Measurements from ENCODE around the gene DNAH14. TPM values are rescaled to one million over a fixed set of nuclear protein-coding genes. Genes with fewer than 3 reads are reported as not detected.
A peak's percentile ranks its signal among the peaks of the same experiment; 100 is the strongest.
"Not testable (repeated sequence)": the region's sequence is repeated elsewhere in the genome, so short reads cannot be mapped to it uniquely, and the experiment has no call there.

DNAH14 gene
- total and polyA plus RNA-seq, 4 donors = 16.4 to 54.0 (median 33.9) TPM

DNA sequence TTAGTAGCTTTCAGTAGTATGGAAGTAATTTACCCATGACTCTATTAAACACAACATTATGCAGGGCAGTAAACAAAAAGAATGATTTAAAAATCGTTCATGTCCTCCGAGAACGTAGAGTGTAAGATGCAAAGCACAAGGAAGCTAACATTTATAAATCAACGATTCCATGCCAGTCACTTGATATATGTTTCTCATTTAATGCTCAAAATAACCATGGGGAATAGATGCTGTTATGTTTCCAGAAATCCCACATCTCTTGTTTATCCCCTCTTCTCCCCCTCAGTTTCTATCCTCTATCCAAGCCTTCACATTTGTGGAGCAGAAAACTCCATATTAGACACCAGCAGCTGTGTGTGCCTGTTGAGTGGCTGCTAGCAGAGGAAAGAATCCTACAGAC lies 445.5 kb downstream of the DNAH14 start:
- Histone ChIP-seq H3K9me3 (ENCODE audit: control insufficient read depth, insufficient read depth, low read length) (no peaks in the 10 kb centered on the region), H3K4me3 (ENCODE audit: low read depth, low read length) (no peak overlapping the region), H3K36me3 (ENCODE audit: control insufficient read depth, insufficient read depth, low read length) (no peaks in the 10 kb centered on the region), H3K27me3 (ENCODE audit: control insufficient read depth, insufficient read depth, low read length) (no peaks in the 10 kb centered on the region), H3K27ac (ENCODE audit: low read depth, low read length) (no peak overlapping the region), H3K4me1 (ENCODE audit: control insufficient read depth, insufficient read depth, low read length) (no peaks in the 10 kb centered on the region)
- peak in 1 of 6 donors; percentile 17 for DNase-seq (ENCODE audit: low read depth in 4 of 6, low spot score in 6 of 6)
- WGBS (ENCODE audit: insufficient coverage) = no CpG with 5 or more reads among the region's 4 CpGs

GRCh38 chr1:225378880-225379279 lies 449.4 kb downstream of the DNAH14 start:
- peak in 1 of 6 donors; percentile 21 for DNase-seq (ENCODE audit: low read depth in 4 of 6, low spot score in 6 of 6)

DNA sequence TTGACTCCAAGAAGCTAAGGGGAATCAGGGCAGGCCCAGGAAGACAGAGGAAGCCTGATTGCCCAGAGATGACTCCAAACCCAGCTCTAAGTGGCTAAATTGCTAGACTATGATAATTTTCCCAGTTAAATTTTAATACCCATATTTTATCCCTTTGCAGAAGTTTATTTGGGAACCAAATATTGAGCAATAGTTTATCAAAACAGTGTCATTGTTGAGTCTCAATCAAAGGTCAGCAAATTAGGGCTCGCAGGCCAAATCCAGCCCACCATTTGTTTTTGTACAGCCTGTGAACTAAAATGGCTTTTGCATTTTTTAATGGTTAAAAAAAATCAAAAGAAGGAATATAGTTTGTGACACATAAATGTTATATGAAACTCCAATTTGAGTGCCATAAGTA lies 451.2 kb downstream of the DNAH14 start:
- DNase-seq (ENCODE audit: low read depth in 4 of 6, low spot score in 6 of 6) = no peak
- Histone ChIP-seq H3K4me1 (ENCODE audit: control insufficient read depth, insufficient read depth, low read length) (no peaks in the 10 kb centered on the region), H3K27ac (ENCODE audit: low read depth, low read length) (no peak overlapping the region), H3K9me3 (ENCODE audit: control insufficient read depth, insufficient read depth, low read length) (no peaks in the 10 kb centered on the region), H3K36me3 (ENCODE audit: control insufficient read depth, insufficient read depth, low read length) (no peaks in the 10 kb centered on the region), H3K4me3 (ENCODE audit: low read depth, low read length) (no peak overlapping the region), H3K27me3 (ENCODE audit: control insufficient read depth, insufficient read depth, low read length) (no peaks in the 10 kb centered on the region)
- WGBS (ENCODE audit: insufficient coverage) = no CpG with 5 or more reads among the region's 1 CpG

More at GRCh38 chr1:225378880-225379279, 449.4 kb downstream of the DNAH14 start:
- WGBS (ENCODE audit: insufficient coverage) = 34% methylated on average over 6 of the region's 10 CpGs
- H3K9me3 ChIP-seq (ENCODE audit: control insufficient read depth, insufficient read depth, low read length) = no peaks in the 10 kb centered on the region
- H3K36me3 ChIP-seq (ENCODE audit: control insufficient read depth, insufficient read depth, low read length) = no peaks in the 10 kb centered on the region
- H3K27me3 ChIP-seq (ENCODE audit: control insufficient read depth, insufficient read depth, low read length) = no peaks in the 10 kb centered on the region
- H3K4me3 ChIP-seq (ENCODE audit: low read depth, low read length) = no peak overlapping the region
- no peak overlapping the region for H3K27ac ChIP-seq (ENCODE audit: low read depth, low read length)
- no peaks in the 10 kb centered on the region for H3K4me1 ChIP-seq (ENCODE audit: control insufficient read depth, insufficient read depth, low read length)

DNA sequence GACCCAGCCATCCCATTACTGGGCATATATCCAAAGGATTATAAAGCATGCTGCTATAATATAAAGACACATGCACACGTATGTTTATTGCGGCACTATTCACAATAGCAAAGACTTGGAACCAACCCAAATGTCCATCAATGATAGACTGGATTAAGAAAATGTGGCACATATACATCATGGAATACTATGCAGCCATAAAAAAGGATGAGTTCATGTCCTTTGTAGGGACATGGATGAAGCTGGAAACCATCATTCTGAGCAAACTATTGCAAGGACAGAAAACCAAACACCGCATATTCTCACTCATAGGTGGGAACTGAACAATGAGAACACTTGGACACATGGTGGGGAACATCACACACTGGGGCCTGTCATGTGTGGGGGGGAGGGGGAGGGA lies 457.4 kb downstream of the DNAH14 start:
- not testable (repeated sequence) for H3K9me3 ChIP-seq (ENCODE audit: control insufficient read depth, insufficient read depth, low read length); H3K27ac ChIP-seq (ENCODE audit: low read depth, low read length); DNase-seq (ENCODE audit: low read depth in 4 of 6, low spot score in 6 of 6); H3K36me3 ChIP-seq (ENCODE audit: control insufficient read depth, insufficient read depth, low read length); H3K4me3 ChIP-seq (ENCODE audit: low read depth, low read length); H3K4me1 ChIP-seq (ENCODE audit: control insufficient read depth, insufficient read depth, low read length); H3K27me3 ChIP-seq (ENCODE audit: control insufficient read depth, insufficient read depth, low read length)
- no CpG with 5 or more reads among the region's 3 CpGs for WGBS (ENCODE audit: insufficient coverage)

- Histone ChIP-seq H3K36me3 (ENCODE audit: control insufficient read depth, insufficient read depth, low read length) (peaks cover 4% of the 10 kb centered on the region), H3K4me1 (ENCODE audit: control insufficient read depth, insufficient read depth, low read length) (no peaks in the 10 kb centered on the region), H3K27me3 (ENCODE audit: control insufficient read depth, insufficient read depth, low read length) (no peaks in the 10 kb centered on the region), H3K4me3 (ENCODE audit: low read depth, low read length) (no peak overlapping the region), H3K9me3 (ENCODE audit: control insufficient read depth, insufficient read depth, low read length) (no peaks in the 10 kb centered on the region), H3K27ac (ENCODE audit: low read depth, low read length) (no peak overlapping the region)
- WGBS (ENCODE audit: insufficient coverage) = 80% methylated on average over 1 of the region's 4 CpGs
- DNase-seq (ENCODE audit: low read depth in 4 of 6, low spot score in 6 of 6) = no peak
Measured at GRCh38 chr1:225388372-225388771, 458.9 kb downstream of the DNAH14 start.

DNA sequence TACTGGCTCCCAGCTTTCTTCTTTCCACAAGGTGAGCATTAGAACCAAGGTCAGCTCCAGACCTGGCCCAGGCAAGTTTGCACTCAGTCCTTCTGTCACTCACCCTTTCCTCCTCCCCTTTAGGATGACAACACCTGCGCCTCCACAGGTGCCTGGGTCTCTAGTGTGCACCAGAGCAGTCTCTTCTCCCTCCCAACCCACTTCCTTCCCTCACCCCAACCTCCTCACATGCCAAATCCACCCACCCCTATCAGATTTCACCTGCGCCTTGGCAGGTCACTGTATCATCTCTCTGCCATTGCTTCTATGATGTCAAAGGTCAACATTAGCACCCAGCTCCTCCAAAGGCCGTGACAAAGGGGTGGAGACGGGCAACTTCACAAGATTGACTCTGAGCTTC lies 460.4 kb downstream of the DNAH14 start:
- H3K27me3 ChIP-seq (ENCODE audit: control insufficient read depth, insufficient read depth, low read length) = no peaks in the 10 kb centered on the region
- H3K9me3 ChIP-seq (ENCODE audit: control insufficient read depth, insufficient read depth, low read length) = no peaks in the 10 kb centered on the region
- 87% methylated on average over 3 of the region's 4 CpGs for whole genome bisulfite sequencing (ENCODE audit: insufficient coverage)
- H3K4me1 ChIP-seq (ENCODE audit: control insufficient read depth, insufficient read depth, low read length) = no peaks in the 10 kb centered on the region
- no peak overlapping the region for H3K27ac ChIP-seq (ENCODE audit: low read depth, low read length)
- H3K4me3 ChIP-seq (ENCODE audit: low read depth, low read length) = no peak overlapping the region
- no peak for DNase-seq (ENCODE audit: low read depth in 4 of 6, low spot score in 6 of 6)
- H3K36me3 ChIP-seq (ENCODE audit: control insufficient read depth, insufficient read depth, low read length) = peaks cover 4% of the 10 kb centered on the region

GRCh38 chr1:225396357-225396756 lies 466.9 kb downstream of the DNAH14 start:
- 100% methylated on average over 1 of the region's 2 CpGs for WGBS (ENCODE audit: insufficient coverage)
- DNase-seq (ENCODE audit: low read depth in 4 of 6, low spot score in 6 of 6) = no peak
- Histone ChIP-seq H3K4me3 (ENCODE audit: low read depth, low read length) (no peak overlapping the region), H3K27ac (ENCODE audit: low read depth, low read length) (no peak overlapping the region), H3K36me3 (ENCODE audit: control insufficient read depth, insufficient read depth, low read length) (peaks cover 11% of the 10 kb centered on the region), H3K4me1 (ENCODE audit: control insufficient read depth, insufficient read depth, low read length) (no peaks in the 10 kb centered on the region), H3K9me3 (ENCODE audit: control insufficient read depth, insufficient read depth, low read length) (no peaks in the 10 kb centered on the region), H3K27me3 (ENCODE audit: control insufficient read depth, insufficient read depth, low read length) (no peaks in the 10 kb centered on the region)

- H3K27me3 ChIP-seq (ENCODE audit: control insufficient read depth, insufficient read depth, low read length) = no peaks in the 10 kb centered on the region
- no peaks in the 10 kb centered on the region for H3K4me1 ChIP-seq (ENCODE audit: control insufficient read depth, insufficient read depth, low read length)
- WGBS (ENCODE audit: insufficient coverage) = 100% methylated on average over 3 of the region's 5 CpGs
- DNase-seq (ENCODE audit: low read depth in 4 of 6, low spot score in 6 of 6) = no peak
- no peak overlapping the region for H3K4me3 ChIP-seq (ENCODE audit: low read depth, low read length)
- H3K9me3 ChIP-seq (ENCODE audit: control insufficient read depth, insufficient read depth, low read length) = no peaks in the 10 kb centered on the region
- H3K36me3 ChIP-seq (ENCODE audit: control insufficient read depth, insufficient read depth, low read length) = peaks cover 16% of the 10 kb centered on the region
- H3K27ac ChIP-seq (ENCODE audit: low read depth, low read length) = no peak overlapping the region
Measured at GRCh38 chr1:225400968-225401367, 471.5 kb downstream of the DNAH14 start.

GRCh38 chr1:225406976-225407725 lies 477.7 kb downstream of the DNAH14 start:
- Histone ChIP-seq H3K4me1 (ENCODE audit: control insufficient read depth, insufficient read depth, low read length) (no peaks in the 10 kb centered on the region), H3K27ac (ENCODE audit: low read depth, low read length) (no peak overlapping the region), H3K4me3 (ENCODE audit: low read depth, low read length) (no peak overlapping the region), H3K27me3 (ENCODE audit: control insufficient read depth, insufficient read depth, low read length) (no peaks in the 10 kb centered on the region), H3K36me3 (ENCODE audit: control insufficient read depth, insufficient read depth, low read length) (peaks cover 27% of the 10 kb centered on the region), H3K9me3 (ENCODE audit: control insufficient read depth, insufficient read depth, low read length) (no peaks in the 10 kb centered on the region)
- 83% methylated on average over 6 of the region's 8 CpGs for WGBS (ENCODE audit: insufficient coverage)
- peak in 1 of 6 donors; percentile 11 for DNase-seq (ENCODE audit: low read depth in 4 of 6, low spot score in 6 of 6)

DNA sequence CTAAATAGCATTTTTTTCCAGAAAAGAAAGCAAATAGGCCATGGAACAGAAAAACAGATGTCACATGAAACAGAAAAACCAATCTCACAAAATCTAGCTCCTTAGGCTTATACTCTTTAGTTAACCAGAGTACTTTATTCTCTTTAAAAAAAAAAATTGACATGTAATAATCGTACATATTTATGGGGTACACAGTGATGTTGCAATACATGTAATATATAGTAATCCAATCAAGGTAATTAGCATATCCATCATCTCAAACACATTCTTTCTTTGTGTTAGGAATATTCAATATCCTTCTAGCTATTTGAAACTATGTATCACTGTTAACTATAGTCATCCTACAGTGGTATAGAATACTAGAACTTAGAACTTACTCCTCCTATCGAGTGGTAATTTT lies 478.3 kb downstream of the DNAH14 start:
- Histone ChIP-seq H3K4me3 (ENCODE audit: low read depth, low read length) (no peak overlapping the region), H3K36me3 (ENCODE audit: control insufficient read depth, insufficient read depth, low read length) (peaks cover 30% of the 10 kb centered on the region), H3K27me3 (ENCODE audit: control insufficient read depth, insufficient read depth, low read length) (no peaks in the 10 kb centered on the region), H3K9me3 (ENCODE audit: control insufficient read depth, insufficient read depth, low read length) (no peaks in the 10 kb centered on the region), H3K27ac (ENCODE audit: low read depth, low read length) (no peak overlapping the region), H3K4me1 (ENCODE audit: control insufficient read depth, insufficient read depth, low read length) (no peaks in the 10 kb centered on the region)
- WGBS (ENCODE audit: insufficient coverage) = 100% methylated on average over 1 of the region's 2 CpGs
- no peak for DNase-seq (ENCODE audit: low read depth in 4 of 6, low spot score in 6 of 6)

All from spinal cord (tissue), 10 donors.